ENCODE measurements around the gene RALA. TPM values are rescaled to one million over a fixed set of nuclear protein-coding genes. Genes with fewer than 3 reads are reported as not detected.
"Not testable (repeated sequence)": the region's sequence is repeated elsewhere in the genome, so short reads cannot be mapped to it uniquely, and the experiment has no call there.

RALA gene
- total and polyA plus RNA-seq, 7 experiments from 2014 or later = 24.8 to 48.2 (median 40.2) TPM

DNA sequence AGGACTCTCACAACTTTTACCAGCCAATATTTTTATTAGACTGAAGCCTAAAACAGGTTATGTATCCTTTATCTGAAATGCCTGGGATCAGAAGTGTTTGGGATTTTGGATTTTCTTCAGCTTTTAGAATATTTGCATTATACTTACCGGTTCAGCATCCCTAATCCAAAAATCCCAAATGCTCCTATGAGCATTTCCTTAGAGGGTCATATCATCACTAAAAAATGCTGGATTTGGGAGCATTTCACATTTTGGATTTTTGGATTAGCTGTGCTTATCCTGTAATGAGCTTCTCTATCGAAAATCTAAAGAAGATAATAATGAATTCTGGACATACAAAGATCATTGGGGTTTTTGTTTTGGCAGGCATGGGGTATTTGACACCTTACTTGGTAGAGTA lies 53.0 kb downstream of the RALA start:
- no peaks in the 10 kb centered on the region for H3K4me1 ChIP-seq (ENCODE audit: control insufficient read depth in 2 of 2, insufficient read depth in 2 of 2, low read length in 2 of 2)
- ChIA-PET CTCF (no interaction called here), POLR2A (no interaction called here)
- peaks cover 0 to 51% (median 34%) of the 10 kb centered on the region in 7 donors for H3K4me1 Mint-ChIP-seq
- no peak overlapping the region for H3K4me3 ChIP-seq (ENCODE audit: low read length)
- no peaks in the 10 kb centered on the region for H3K27me3 Mint-ChIP-seq
- H3K9me3 ChIP-seq (ENCODE audit: control insufficient read depth in 2 of 3, low read length in 3 of 3) = no peaks in the 10 kb centered on the region
- peaks cover 0 to 4% (median 0%) of the 10 kb centered on the region in 3 experiments for H3K36me3 ChIP-seq (ENCODE audit: control insufficient read depth in 2 of 3, insufficient read depth in 3 of 3, low read length in 3 of 3)
- H3K36me3 Mint-ChIP-seq = peaks cover 4 to 28% (median 22%) of the 10 kb centered on the region in 5 donors
- H3K27ac ChIP-seq (ENCODE audit: low read depth, low read length) = no peak overlapping the region
- H3K4me3 Mint-ChIP-seq = no peak overlapping the region
- ATAC-seq = no peak
- H3K27me3 ChIP-seq (ENCODE audit: control insufficient read depth in 2 of 2, insufficient read depth in 2 of 2, low read length in 2 of 2) = no peaks in the 10 kb centered on the region
- H3K9me3 Mint-ChIP-seq = peaks cover 0 to 16% (median 3%) of the 10 kb centered on the region in 11 donors
- intact Hi-C loops (cut with micrococcal nuclease) = loop anchor here in 1 of 2 donors (5.0 kb wide), 1 partner anchor 54 kb away; the partner anchor contains the start of gene RALA
- DNase-seq = no peak
- H3K27ac Mint-ChIP-seq = peak overlapping the region in 1 of 9 donors; percentile 40

DNA sequence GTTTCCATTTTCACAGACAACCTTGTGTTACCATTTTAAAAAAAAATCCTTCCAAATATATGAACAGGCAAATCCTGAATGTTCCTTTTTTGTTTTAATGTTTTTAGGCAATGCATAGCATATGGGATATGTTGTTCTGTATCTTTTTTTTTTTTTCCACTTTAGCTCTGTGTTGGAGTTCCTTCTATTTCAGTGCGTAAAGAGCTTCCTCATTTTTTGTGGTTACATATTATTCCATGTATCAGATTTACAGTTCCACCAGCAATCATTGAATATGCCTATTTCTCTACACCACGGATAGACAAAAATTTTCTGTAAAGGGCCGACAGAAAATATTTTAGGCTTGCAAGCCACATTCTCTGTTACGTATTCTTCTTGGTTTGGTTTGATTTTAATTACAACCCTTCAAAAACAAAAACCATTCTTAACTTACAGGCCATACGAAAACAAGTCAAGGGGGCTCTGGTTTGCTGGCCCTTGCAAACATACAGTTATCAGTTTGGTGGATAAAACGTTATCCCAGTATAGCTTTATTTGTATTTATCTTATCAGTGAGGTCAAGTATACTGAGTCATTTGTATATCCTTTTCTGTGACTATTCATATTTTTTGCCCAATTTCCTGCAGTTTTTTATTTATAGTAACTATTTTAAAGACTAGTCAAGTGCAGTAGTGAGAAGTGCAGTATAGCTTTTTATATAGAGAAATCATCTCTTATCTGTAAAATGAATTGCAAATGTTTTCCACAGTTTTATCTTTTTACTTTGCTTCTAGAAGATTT lies 55.7 kb downstream of the RALA start:
- H3K27ac Mint-ChIP-seq = peak overlapping the region in 1 of 9 donors; percentile 54
- peaks cover 0 to 4% (median 0%) of the 10 kb centered on the region in 3 experiments for H3K36me3 ChIP-seq (ENCODE audit: control insufficient read depth in 2 of 3, insufficient read depth in 3 of 3, low read length in 3 of 3)
- ChIA-PET CTCF (interaction anchor here (0.6 to 1.9 kb wide), 2 partner anchors 9 to 99 kb away, joined by 3 to 5 read pairs; no protein-coding TSS in a partner anchor), POLR2A (no interaction called here)
- H3K9me3 ChIP-seq (ENCODE audit: control insufficient read depth in 2 of 3, low read length in 3 of 3) = no peaks in the 10 kb centered on the region
- no peak overlapping the region for H3K4me3 ChIP-seq (ENCODE audit: low read length)
- DNase-seq (no peak), ATAC-seq (no peak)
- peaks cover 0 to 16% (median 3%) of the 10 kb centered on the region in 11 donors for H3K9me3 Mint-ChIP-seq
- H3K27me3 Mint-ChIP-seq = no peaks in the 10 kb centered on the region
- H3K27me3 ChIP-seq (ENCODE audit: control insufficient read depth in 2 of 2, insufficient read depth in 2 of 2, low read length in 2 of 2) = no peaks in the 10 kb centered on the region
- H3K4me1 ChIP-seq (ENCODE audit: control insufficient read depth in 2 of 2, insufficient read depth in 2 of 2, low read length in 2 of 2) = peaks cover 0 to 4% of the 10 kb centered on the region in 2 donors
- H3K36me3 Mint-ChIP-seq = peaks cover 4 to 29% (median 25%) of the 10 kb centered on the region in 5 donors
- no peak overlapping the region for H3K27ac ChIP-seq (ENCODE audit: low read depth, low read length)
- H3K4me1 Mint-ChIP-seq = peaks cover 9 to 65% (median 56%) of the 10 kb centered on the region in 7 donors
- intact Hi-C loops (cut with micrococcal nuclease) = loop anchor here in 1 of 2 donors (5.0 kb wide), 1 partner anchor 57 kb away; the partner anchor contains the start of gene RALA
- no peak overlapping the region for H3K4me3 Mint-ChIP-seq

DNA sequence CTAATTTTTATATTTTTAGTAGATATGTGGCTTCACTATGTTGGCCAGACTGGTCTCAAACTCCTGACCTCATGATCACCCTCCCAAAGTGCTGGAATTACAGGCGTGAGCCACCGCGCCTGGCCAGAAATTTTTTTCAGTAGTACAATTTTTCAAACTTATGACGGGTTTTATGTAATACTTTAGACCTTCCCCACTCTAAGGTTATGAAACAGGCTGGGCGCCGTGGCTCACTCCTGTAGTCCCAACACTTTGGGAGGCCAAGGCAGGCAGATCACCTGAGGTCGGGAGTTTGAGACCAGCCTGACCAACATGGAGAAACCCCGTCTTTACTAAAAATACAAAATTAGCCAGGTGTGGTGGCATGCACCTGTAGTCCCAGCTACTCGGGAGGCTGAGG lies 56.5 kb downstream of the RALA start:
- H3K27me3 ChIP-seq (ENCODE audit: control insufficient read depth in 2 of 2, insufficient read depth in 2 of 2, low read length in 2 of 2); H3K9me3 ChIP-seq (ENCODE audit: control insufficient read depth in 2 of 3, low read length in 3 of 3); POLR2A ChIA-PET; H3K27me3 Mint-ChIP-seq; H3K4me3 Mint-ChIP-seq; H3K4me3 ChIP-seq (ENCODE audit: low read length); H3K4me1 ChIP-seq (ENCODE audit: control insufficient read depth in 2 of 2, insufficient read depth in 2 of 2, low read length in 2 of 2); DNase-seq; H3K36me3 ChIP-seq (ENCODE audit: control insufficient read depth in 2 of 3, insufficient read depth in 3 of 3, low read length in 3 of 3); H3K27ac ChIP-seq (ENCODE audit: low read depth, low read length); ATAC-seq: not testable (repeated sequence)
- intact Hi-C loops (cut with micrococcal nuclease) = loop anchor here in 1 of 2 donors (5.0 kb wide), 1 partner anchor 58 kb away; the partner anchor contains the start of gene RALA
- Mint-ChIP-seq H3K36me3 (peaks cover 4 to 32% (median 25%) of the 10 kb centered on the region in 5 donors), H3K27ac (peak overlapping the region in 1 of 9 donors; percentile 59), H3K4me1 (peaks cover 12 to 66% (median 56%) of the 10 kb centered on the region in 7 donors), H3K9me3 (peaks cover 0 to 16% (median 3%) of the 10 kb centered on the region in 11 donors)
- CTCF ChIA-PET = interaction anchor here (0.6 to 1.9 kb wide), 2 partner anchors 9 to 99 kb away, joined by 3 to 5 read pairs; no protein-coding TSS in a partner anchor

GRCh38 chr7:39681887-39682441 lies 58.6 kb downstream of the RALA start:
- Mint-ChIP-seq H3K36me3 (peaks cover under 1 to 17% (median 16%) of the 10 kb centered on the region in 5 donors), H3K9me3 (peaks cover 0 to 1% (median 0%) of the 10 kb centered on the region in 11 donors), H3K4me3 (peak overlapping the region in 3 of 10 donors; percentile 3 to 15 (median 14)), H3K27me3 (no peaks in the 10 kb centered on the region), H3K4me1 (peaks cover 20 to 63% (median 59%) of the 10 kb centered on the region in 7 donors), H3K27ac (peak overlapping the region in 4 of 9 donors; percentile 1 to 62 (median 24))
- no peak for DNase-seq
- ChIA-PET CTCF (no interaction called here), POLR2A (interaction anchor here (0.8 kb wide), 1 partner anchor 35 kb away, joined by 3 read pairs; no protein-coding TSS in a partner anchor)
- no peak for ATAC-seq
- intact Hi-C loops (cut with micrococcal nuclease) = no loop called here
- Histone ChIP-seq H3K27me3 (ENCODE audit: control insufficient read depth in 2 of 2, insufficient read depth in 2 of 2, low read length in 2 of 2) (no peaks in the 10 kb centered on the region), H3K36me3 (ENCODE audit: control insufficient read depth in 2 of 3, insufficient read depth in 3 of 3, low read length in 3 of 3) (peaks cover 0 to under 1% (median 0%) of the 10 kb centered on the region in 3 experiments), H3K4me1 (ENCODE audit: control insufficient read depth in 2 of 2, insufficient read depth in 2 of 2, low read length in 2 of 2) (peaks cover 0 to 4% of the 10 kb centered on the region in 2 donors), H3K27ac (ENCODE audit: low read depth, low read length) (no peak overlapping the region), H3K4me3 (ENCODE audit: low read length) (no peak overlapping the region), H3K9me3 (ENCODE audit: control insufficient read depth in 2 of 3, low read length in 3 of 3) (no peaks in the 10 kb centered on the region)

DNA sequence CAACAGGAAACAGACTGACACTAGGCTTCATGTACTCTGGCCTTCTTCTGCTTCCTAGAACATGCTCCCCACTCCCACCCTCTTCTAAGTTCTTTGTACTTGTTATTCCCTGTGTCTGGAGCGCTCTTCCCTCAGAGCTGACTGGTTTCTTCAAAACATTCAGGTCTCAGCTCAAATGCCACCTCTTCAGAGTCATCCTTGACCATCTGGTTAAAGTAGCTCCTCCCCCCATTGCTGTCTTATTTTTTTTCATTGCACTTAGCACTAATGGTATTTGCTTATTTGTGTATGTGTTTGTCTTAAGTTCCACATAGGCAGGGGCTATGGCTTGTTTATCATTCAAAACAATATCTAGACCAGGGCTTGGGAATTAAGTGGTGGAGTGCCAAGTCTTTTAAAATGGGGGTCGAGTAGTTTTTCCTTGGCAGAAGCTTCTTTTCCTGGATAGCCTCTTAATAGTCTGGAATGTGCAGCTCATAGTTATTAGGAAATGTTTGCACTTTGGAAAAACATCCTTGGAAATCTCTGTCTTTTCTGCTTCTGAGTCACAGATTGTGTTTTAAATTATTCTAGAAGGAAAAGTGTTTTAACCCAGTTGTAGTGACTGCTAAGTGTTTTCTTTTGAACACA lies 60.0 kb downstream of the RALA start:
- no peak overlapping the region for H3K27ac ChIP-seq (ENCODE audit: low read depth, low read length)
- Mint-ChIP-seq H3K4me1 (peaks cover 20 to 59% (median 56%) of the 10 kb centered on the region in 7 donors), H3K4me3 (peak overlapping the region in 3 of 10 donors; percentile 5 to 48 (median 20)), H3K27ac (peak overlapping the region in 8 of 9 donors; percentile 0 to 64 (median 50)), H3K9me3 (no peaks in the 10 kb centered on the region), H3K27me3 (no peaks in the 10 kb centered on the region), H3K36me3 (peaks cover 0 to 23% (median 18%) of the 10 kb centered on the region in 5 donors)
- ATAC-seq (no peak), DNase-seq (no peak)
- H3K9me3 ChIP-seq (ENCODE audit: control insufficient read depth in 2 of 3, low read length in 3 of 3) = no peaks in the 10 kb centered on the region
- H3K4me1 ChIP-seq (ENCODE audit: control insufficient read depth in 2 of 2, insufficient read depth in 2 of 2, low read length in 2 of 2) = peaks cover 0 to 4% of the 10 kb centered on the region in 2 donors
- ChIA-PET CTCF (no interaction called here), POLR2A (interaction anchor here (0.7 kb wide), 2 partner anchors 49 to 98 kb away, joined by 3 to 4 read pairs; no protein-coding TSS in a partner anchor)
- no peaks in the 10 kb centered on the region for H3K27me3 ChIP-seq (ENCODE audit: control insufficient read depth in 2 of 2, insufficient read depth in 2 of 2, low read length in 2 of 2)
- H3K36me3 ChIP-seq (ENCODE audit: control insufficient read depth in 2 of 3, insufficient read depth in 3 of 3, low read length in 3 of 3) = peaks cover 0 to 9% (median 0%) of the 10 kb centered on the region in 3 experiments
- intact Hi-C loops (cut with micrococcal nuclease) = no loop called here
- no peak overlapping the region for H3K4me3 ChIP-seq (ENCODE audit: low read length)

GRCh38 chr7:39686261-39686924 lies 63.0 kb downstream of the RALA start:
- Histone ChIP-seq H3K36me3 (ENCODE audit: control insufficient read depth in 2 of 3, insufficient read depth in 3 of 3, low read length in 3 of 3) (peaks cover 0 to 31% (median 0%) of the 10 kb centered on the region in 3 experiments), H3K4me3 (ENCODE audit: low read length) (no peak overlapping the region), H3K4me1 (ENCODE audit: control insufficient read depth in 2 of 2, insufficient read depth in 2 of 2, low read length in 2 of 2) (peaks cover 0 to 4% of the 10 kb centered on the region in 2 donors), H3K27ac (ENCODE audit: low read depth, low read length) (no peak overlapping the region), H3K9me3 (ENCODE audit: control insufficient read depth in 2 of 3, low read length in 3 of 3) (no peaks in the 10 kb centered on the region), H3K27me3 (ENCODE audit: control insufficient read depth in 2 of 2, insufficient read depth in 2 of 2, low read length in 2 of 2) (no peaks in the 10 kb centered on the region)
- no peak for ATAC-seq
- ChIA-PET CTCF (no interaction called here), POLR2A (interaction anchor here (0.6 kb wide), 1 partner anchor 28 kb away, joined by 3 read pairs; no protein-coding TSS in a partner anchor)
- peaks cover 0 to 1% (median 0%) of the 10 kb centered on the region in 11 donors for H3K9me3 Mint-ChIP-seq
- intact Hi-C loops (cut with micrococcal nuclease) = loop anchor here in 1 of 2 donors (5.0 kb wide), 1 partner anchor 54 kb away; no protein-coding TSS in a partner anchor
- H3K36me3 Mint-ChIP-seq = peaks cover 3 to 39% (median 24%) of the 10 kb centered on the region in 5 donors
- peak overlapping the region in 3 of 9 donors; percentile 13 to 32 (median 31) for H3K27ac Mint-ChIP-seq
- H3K4me1 Mint-ChIP-seq = peaks cover 17 to 43% (median 33%) of the 10 kb centered on the region in 7 donors
- DNase-seq = no peak
- H3K4me3 Mint-ChIP-seq = no peak overlapping the region
- H3K27me3 Mint-ChIP-seq = no peaks in the 10 kb centered on the region

All from naive thymus-derived CD4-positive, alpha-beta T cell (primary cell).